ENCODE measurements around the gene TUBB6. TPM values are rescaled to one million over a fixed set of nuclear protein-coding genes. Genes with fewer than 3 reads are reported as not detected.

Gene TUBB6
- total and polyA plus RNA-seq, 2 donors = 310 to 441 TPM

DNA sequence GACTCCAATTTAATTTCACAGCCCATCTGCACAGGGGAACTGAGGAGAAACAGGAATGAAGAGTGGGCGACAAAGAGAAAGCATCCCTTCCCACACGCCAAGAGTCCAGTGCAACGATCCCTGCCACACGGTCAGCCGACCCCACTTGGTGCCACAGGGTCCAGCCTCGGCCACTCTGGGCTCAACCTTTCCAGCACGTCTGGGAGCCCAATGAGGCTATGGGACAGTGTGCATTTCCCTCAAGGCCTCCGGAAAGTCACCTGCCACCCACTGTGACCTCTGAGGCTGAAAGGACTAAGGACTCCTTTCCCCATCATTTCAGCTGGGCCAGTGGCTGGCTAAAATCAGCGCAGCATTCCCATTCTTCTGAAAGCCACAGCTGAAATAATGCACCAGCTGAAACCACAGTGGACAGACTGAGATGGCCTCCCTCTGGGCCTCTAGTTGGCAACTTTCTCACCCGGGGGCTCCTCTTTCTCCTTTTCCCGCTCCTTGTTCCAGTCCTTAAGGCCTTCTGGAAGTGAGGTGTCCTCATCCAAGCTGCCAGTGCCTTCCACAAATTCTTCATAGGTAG, 21.2 kb downstream of the TUBB6 start:
- WGBS = 91% methylated on average over 11 of the region's 11 CpGs
- H3K36me3 ChIP-seq (ENCODE audit: insufficient read depth) = peaks cover 4% of the 10 kb centered on the region
- DNase-seq (ENCODE audit: extremely low spot score) = no peak
- H3K27ac ChIP-seq (ENCODE audit: low read depth) = no peak overlapping the region
- no peak overlapping the region for H3K4me3 ChIP-seq (ENCODE audit: low read depth, low read length)
- H3K4me1 ChIP-seq (ENCODE audit: insufficient read depth) = no peaks in the 10 kb centered on the region

DNA sequence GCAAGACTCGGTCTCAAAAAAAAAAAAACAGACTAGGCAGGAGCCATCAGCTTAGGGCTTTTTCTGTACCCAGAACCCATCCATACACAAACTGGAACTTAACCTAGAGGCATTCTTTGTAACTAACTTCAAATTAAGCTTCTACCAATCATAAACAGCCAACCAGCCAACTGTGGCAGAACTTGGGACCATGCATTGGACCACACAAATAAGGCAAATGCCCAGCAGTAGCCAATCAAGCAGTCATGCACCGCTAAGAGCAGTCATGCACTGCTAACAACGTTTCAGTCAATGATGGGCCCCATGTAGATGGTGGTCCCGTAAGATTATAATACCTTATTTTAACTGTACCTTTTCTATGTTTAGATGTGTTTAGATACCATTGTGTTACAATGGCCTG, 22.7 kb downstream of the TUBB6 start:
- H3K36me3 ChIP-seq (ENCODE audit: insufficient read depth) = peaks cover 6% of the 10 kb centered on the region

DNA sequence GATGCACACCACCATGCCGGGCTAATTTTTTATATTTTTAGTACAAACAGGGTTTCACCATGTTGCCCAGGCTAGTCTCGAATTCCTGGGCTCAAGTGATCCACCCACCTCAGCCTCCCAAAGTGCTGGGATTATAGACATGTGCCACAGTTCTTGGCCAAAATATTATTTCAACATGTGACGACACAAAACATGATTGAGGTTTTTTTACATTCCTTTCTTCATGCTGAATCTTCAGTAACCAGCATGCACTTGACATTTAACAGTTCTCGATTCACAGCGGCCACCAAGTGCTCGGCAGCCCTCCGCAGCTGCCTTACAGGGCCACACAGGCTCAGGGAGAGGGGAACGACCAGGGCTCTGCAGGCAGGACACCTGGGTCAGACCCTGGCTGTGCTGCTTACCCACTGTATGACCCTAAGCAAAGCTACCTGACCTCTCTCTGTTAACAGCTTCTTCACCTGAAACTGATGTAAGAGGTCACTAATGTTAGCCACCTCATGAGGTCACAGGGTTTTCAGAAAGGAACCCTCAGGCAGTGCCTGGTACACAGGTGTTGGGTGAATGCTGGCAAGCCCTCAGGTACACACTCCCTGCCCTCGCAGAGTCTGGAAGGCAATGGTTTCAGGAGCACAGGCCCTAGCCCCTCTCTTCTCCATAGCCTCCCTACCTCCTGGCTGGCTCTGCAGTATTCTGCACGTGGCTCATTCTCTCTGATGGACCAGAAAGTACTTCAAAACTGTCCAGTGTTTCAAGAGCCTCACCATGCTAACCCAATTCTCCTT, 25.7 kb downstream of the TUBB6 start:
- DNase-seq (ENCODE audit: extremely low spot score) = no peak
- WGBS = 81% methylated on average over 10 of the region's 10 CpGs
- Histone ChIP-seq H3K4me3 (ENCODE audit: low read depth, low read length) (no peak overlapping the region), H3K36me3 (ENCODE audit: insufficient read depth) (peaks cover 6% of the 10 kb centered on the region), H3K27ac (ENCODE audit: low read depth) (no peak overlapping the region), H3K4me1 (ENCODE audit: insufficient read depth) (no peaks in the 10 kb centered on the region)

More for the DNA sequence above, 22.7 kb downstream of the TUBB6 start:
- Histone ChIP-seq H3K4me1 (ENCODE audit: insufficient read depth) (no peaks in the 10 kb centered on the region), H3K27ac (ENCODE audit: low read depth) (no peak overlapping the region), H3K4me3 (ENCODE audit: low read depth, low read length) (no peak overlapping the region)
- no peak for DNase-seq (ENCODE audit: extremely low spot score)
- WGBS = 91% methylated on average over 4 of the region's 4 CpGs

DNA sequence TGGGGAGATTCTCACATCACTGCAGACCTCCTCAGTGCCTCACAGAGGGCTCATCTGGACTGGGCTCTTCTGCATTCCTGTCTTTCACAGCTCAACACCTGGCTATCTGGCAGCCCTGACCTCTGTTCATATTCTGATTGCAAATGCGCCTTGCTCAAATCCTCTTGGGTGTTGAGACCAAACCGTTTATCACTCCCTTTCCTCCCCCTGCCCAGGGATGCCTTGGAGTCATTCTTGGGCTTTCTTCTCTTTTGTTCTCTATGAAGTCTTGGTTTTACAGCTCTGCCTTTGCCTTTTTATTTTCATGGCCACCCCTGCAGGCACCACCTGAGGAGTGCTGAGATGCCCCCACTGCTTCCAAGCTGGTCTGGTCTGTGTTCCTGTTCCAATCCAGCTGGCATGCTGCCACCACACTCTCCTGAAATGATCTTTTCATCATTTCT, 26.3 kb downstream of the TUBB6 start:
- DNase-seq (ENCODE audit: extremely low spot score) = no peak
- Histone ChIP-seq H3K4me1 (ENCODE audit: insufficient read depth) (no peaks in the 10 kb centered on the region), H3K4me3 (ENCODE audit: low read depth, low read length) (no peak overlapping the region), H3K36me3 (ENCODE audit: insufficient read depth) (peaks cover 3% of the 10 kb centered on the region), H3K27ac (ENCODE audit: low read depth) (no peak overlapping the region)
- 36% methylated on average over 2 of the region's 2 CpGs for WGBS

DNA sequence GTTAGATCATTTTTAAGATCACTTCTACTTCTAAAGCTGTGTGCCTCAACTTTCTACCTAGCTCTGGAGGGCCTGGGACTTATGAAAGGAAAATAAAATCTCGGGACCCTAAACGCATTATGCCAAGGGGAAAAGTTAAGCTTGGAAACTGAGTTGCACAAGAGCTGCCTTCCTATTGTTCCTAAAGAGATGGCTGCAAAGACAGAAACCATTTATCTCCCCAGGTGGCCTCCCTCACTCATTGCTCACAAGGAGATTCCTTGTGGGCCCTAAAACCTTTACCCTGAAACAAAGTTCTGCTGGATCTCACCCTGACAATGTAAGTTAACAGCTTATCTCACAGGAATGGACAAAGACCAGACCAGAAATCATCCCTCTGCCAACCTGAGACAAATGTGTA, 26.8 kb downstream of the TUBB6 start:
- Histone ChIP-seq H3K36me3 (ENCODE audit: insufficient read depth) (peaks cover 3% of the 10 kb centered on the region), H3K4me1 (ENCODE audit: insufficient read depth) (no peaks in the 10 kb centered on the region), H3K4me3 (ENCODE audit: low read depth, low read length) (no peak overlapping the region), H3K27ac (ENCODE audit: low read depth) (no peak overlapping the region)
- DNase-seq (ENCODE audit: extremely low spot score) = no peak
- WGBS = 46% methylated on average over 2 of the region's 2 CpGs

DNA sequence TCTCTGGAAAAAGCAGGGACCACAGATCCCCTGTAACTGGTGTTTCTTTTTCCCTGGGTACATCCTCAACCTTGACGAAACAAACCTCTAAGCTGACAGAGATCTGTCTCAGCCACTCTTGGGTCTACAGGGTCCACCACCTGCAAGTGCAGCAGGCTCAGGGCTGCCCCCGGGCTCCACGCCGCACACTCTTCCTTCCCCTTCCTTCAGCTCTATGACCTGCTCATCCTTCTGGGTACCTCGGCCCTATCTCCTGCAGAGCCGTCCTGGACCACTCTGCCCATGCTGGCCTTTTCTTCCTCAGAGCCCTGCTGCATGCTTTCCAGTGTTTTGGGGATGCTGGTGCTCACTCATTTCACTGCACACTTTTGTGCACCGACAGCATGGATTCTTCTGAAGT, 27.5 kb downstream of the TUBB6 start:
- H3K36me3 ChIP-seq (ENCODE audit: insufficient read depth) = peaks cover 3% of the 10 kb centered on the region
- no peak overlapping the region for H3K27ac ChIP-seq (ENCODE audit: low read depth)
- WGBS = 61% methylated on average over 7 of the region's 7 CpGs
- DNase-seq (ENCODE audit: extremely low spot score) = no peak
- H3K4me1 ChIP-seq (ENCODE audit: insufficient read depth) = no peaks in the 10 kb centered on the region
- no peak overlapping the region for H3K4me3 ChIP-seq (ENCODE audit: low read depth, low read length)

DNA sequence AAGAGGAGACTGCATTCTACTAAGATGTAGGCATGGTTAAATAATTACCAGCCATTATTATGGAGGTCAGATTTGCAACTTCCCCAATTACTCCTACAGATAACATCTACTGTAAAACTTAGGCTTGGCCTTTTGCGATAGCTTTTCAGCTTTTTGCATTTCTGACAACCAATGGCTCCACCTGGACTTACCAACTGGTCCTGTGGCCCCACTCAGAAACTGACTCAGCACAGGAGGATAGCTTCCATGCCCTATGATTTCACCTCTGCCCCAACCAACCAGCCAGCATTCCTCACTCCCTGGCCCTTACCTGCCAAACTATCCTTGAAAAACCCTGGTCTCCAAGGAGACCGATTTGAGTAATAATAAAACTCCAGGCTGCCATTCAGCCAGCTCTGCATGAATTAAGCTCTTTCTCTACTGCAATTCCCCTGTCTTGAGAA, 28.2 kb downstream of the TUBB6 start:
- no peak for DNase-seq (ENCODE audit: extremely low spot score)
- Histone ChIP-seq H3K4me1 (ENCODE audit: insufficient read depth) (no peaks in the 10 kb centered on the region), H3K4me3 (ENCODE audit: low read depth, low read length) (no peak overlapping the region), H3K36me3 (ENCODE audit: insufficient read depth) (peaks cover 3% of the 10 kb centered on the region), H3K27ac (ENCODE audit: low read depth) (no peak overlapping the region)
- 49% methylated on average over 2 of the region's 2 CpGs for WGBS

DNA sequence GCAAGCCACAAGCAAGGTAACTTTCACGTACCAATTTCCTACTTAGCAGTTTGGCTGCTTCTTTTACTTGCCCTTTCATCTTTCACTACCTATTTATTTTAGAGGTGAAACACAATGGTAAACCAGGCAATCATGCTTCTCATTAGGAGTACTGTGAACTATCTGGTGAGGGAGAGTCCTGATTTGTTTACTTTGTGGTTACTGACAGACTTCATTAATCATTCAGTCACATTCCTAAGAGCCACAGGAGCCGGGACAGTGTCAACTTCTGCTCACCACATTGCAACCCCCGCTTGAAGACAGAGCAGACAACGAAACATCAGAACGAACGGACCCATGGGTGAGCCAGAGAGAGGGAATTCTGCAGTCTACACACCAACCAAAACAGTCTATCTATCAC, 28.8 kb downstream of the TUBB6 start:
- Histone ChIP-seq H3K27ac (ENCODE audit: low read depth) (no peak overlapping the region), H3K36me3 (ENCODE audit: insufficient read depth) (peaks cover 4% of the 10 kb centered on the region), H3K4me3 (ENCODE audit: low read depth, low read length) (no peak overlapping the region), H3K4me1 (ENCODE audit: insufficient read depth) (no peaks in the 10 kb centered on the region)
- no peak for DNase-seq (ENCODE audit: extremely low spot score)
- 68% methylated on average over 6 of the region's 6 CpGs for WGBS

DNA sequence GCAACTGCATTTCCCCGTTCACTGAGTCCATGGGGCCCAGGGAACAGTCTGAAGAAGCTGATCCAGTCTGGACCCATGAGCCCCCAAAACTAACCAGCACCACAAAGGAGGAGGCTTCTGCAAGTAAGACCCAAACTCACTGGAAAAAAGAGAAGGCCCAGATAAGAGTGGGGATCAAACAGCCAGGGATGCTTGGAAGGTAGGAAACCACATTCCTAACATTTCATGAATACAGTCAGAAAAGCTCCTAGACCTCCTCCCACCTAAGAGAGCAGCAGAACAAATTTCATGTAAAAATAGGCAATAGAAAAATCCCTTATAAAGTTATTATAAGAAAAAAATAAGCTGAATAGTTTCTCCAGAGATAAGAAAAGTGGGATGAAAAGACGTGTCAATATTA, 30.3 kb downstream of the TUBB6 start:
- Histone ChIP-seq H3K36me3 (ENCODE audit: insufficient read depth) (peaks cover 4% of the 10 kb centered on the region), H3K4me1 (ENCODE audit: insufficient read depth) (no peaks in the 10 kb centered on the region), H3K4me3 (ENCODE audit: low read depth, low read length) (no peak overlapping the region), H3K27ac (ENCODE audit: low read depth) (no peak overlapping the region)
- 90% methylated on average over 2 of the region's 2 CpGs for WGBS
- DNase-seq (ENCODE audit: extremely low spot score) = no peak

DNA sequence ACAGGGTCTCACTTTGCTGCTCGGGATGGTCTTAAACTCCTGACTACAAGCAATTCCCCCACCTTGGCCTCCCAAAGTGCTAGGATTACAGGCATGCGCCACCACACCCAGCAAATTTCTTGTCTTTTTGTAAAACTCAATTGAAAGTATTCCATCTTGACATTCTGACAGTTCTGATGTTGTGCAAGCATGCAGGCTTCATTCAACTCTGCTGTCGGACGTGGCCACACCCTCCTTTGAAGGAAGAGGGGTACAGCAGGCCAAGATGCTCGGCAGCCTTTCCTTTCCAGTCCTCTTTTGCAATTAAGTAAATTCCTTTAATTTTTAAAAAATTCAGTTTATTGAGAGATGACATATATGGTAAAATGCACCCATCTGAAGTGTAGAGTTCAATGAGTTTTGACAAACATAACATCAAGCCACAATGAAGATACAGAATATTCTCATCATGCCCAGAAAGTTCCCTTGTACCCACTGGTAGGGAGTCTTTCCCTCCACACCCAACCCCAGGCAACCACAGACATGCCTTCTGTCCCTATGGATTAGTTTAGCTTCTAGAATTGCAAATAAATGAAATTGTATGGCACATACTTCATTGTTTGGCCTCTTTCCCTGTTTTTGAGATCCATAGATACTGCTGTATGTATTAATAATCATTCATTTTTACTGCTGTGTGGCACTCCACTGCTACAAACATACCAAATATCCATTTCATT, 33.1 kb downstream of the TUBB6 start:
- H3K36me3 ChIP-seq (ENCODE audit: insufficient read depth) = peaks cover 7% of the 10 kb centered on the region
- H3K27ac ChIP-seq (ENCODE audit: low read depth) = no peak overlapping the region
- H3K4me1 ChIP-seq (ENCODE audit: insufficient read depth) = no peaks in the 10 kb centered on the region
- no peak for DNase-seq (ENCODE audit: extremely low spot score)
- WGBS = 96% methylated on average over 5 of the region's 5 CpGs
- no peak overlapping the region for H3K4me3 ChIP-seq (ENCODE audit: low read depth, low read length)

DNA sequence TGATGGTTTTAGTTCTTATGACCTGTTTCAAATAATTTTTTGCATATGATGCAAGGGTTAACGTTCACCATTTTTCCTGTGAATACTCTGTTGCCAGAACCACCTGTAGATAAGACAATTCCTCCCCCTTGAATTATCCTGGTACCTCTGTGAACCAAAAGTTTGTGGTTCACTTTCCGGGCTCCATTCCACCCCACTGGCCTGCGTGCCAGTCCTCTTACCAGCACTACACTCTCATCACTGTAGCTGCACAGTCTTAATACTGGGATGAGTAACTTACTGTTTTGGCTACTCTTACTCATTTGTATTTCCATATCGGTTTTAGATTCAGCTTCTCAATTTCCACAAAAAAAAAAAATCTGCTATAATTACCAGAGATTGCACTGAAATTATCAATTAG, 34.6 kb downstream of the TUBB6 start:
- WGBS = 94% methylated on average over 4 of the region's 4 CpGs
- Histone ChIP-seq H3K4me3 (ENCODE audit: low read depth, low read length) (no peak overlapping the region), H3K27ac (ENCODE audit: low read depth) (no peak overlapping the region), H3K36me3 (ENCODE audit: insufficient read depth) (peaks cover 8% of the 10 kb centered on the region), H3K4me1 (ENCODE audit: insufficient read depth) (no peaks in the 10 kb centered on the region)
- no peak for DNase-seq (ENCODE audit: extremely low spot score)

DNA sequence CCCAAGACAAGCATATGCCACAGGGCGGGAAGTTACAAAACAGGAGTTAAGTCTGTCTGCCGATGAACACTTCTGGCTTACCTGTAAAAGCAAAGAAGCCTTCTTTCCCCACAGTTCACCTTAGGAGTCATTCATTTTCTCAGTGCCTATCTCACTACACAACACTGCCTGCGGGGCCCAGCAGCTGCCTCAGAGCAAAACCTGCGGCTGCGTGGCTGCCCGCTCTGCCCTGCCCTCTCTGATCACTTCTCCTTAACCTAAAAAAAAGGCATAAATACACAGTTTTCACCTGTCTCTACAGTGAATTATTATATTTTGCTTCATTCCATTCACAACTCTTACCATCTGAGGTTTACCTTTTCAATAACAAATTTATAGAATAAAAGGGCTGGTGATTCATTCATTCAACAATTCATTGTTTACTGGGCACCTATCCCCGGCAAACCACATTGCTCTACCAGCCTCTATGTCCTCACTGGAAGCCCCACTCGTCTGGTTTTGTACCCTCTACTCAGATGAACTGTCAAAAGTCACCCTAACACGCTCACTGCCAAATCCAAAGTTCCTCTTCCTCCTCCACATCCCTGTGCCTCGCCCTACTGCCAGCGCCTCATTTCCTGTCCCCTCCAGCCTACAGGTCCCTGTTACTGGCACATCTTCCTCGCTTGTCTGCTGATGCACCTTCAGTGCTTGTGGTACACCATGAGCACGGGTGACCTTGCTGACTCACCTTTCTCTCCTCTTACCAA, 37.6 kb downstream of the TUBB6 start:
- DNase-seq (ENCODE audit: extremely low spot score) = no peak
- Histone ChIP-seq H3K4me3 (ENCODE audit: low read depth, low read length) (no peak overlapping the region), H3K27ac (ENCODE audit: low read depth) (no peak overlapping the region), H3K4me1 (ENCODE audit: insufficient read depth) (no peaks in the 10 kb centered on the region), H3K36me3 (ENCODE audit: insufficient read depth) (peaks cover 10% of the 10 kb centered on the region)
- whole genome bisulfite sequencing = 90% methylated on average over 13 of the region's 13 CpGs

DNA sequence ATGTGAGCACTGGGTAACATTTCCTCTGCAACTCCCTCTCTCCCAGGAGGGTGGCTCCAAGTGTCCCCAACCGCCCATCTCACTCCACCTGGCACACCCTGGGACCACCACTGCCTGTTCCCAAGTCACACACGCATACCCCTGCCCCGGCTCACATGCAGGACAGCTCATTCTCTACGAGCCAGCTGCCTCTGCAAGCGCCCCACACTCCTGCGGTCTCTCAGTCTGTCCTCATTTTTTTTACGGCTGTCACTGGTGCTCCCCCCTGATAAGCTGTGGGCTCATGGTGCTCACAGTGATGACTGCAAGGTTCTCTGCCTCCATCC, 38.2 kb downstream of the TUBB6 start:
- Histone ChIP-seq H3K36me3 (ENCODE audit: insufficient read depth) (peaks cover 10% of the 10 kb centered on the region), H3K4me1 (ENCODE audit: insufficient read depth) (no peaks in the 10 kb centered on the region), H3K27ac (ENCODE audit: low read depth) (no peak overlapping the region), H3K4me3 (ENCODE audit: low read depth, low read length) (no peak overlapping the region)
- DNase-seq (ENCODE audit: extremely low spot score) = no peak
- 91% methylated on average over 7 of the region's 7 CpGs for WGBS
